ENCODE data around the gene ATP5IF1. TPM values are rescaled to one million over a fixed set of nuclear protein-coding genes. Genes with fewer than 3 reads are reported as not detected.

The ATP5IF1 gene
- total and polyA plus RNA-seq, 2 donors (not counting 1 experiment from before 2014, with no cell fraction given): 88.1 to 128 TPM

GRCh38 chr1:28199328-28200233 lies 36.3 kb upstream of the ATP5IF1 start:
- no peaks in the 10 kb centered on the region for H3K79me2 ChIP-seq (ENCODE audit: control insufficient read depth, insufficient read depth, low read length)
- Mint-ChIP-seq H3K4me3 (no peak overlapping the region), H3K4me1 (peaks cover 25% of the 10 kb centered on the region), H3K27ac (peak overlapping the region; percentile 80), H3K9me3 (ENCODE audit: insufficient read depth) (no peaks in the 10 kb centered on the region), H3K27me3 (no peaks in the 10 kb centered on the region)
- H3K9ac ChIP-seq (ENCODE audit: low read length): no peak overlapping the region
- DNase-seq (no peak), ATAC-seq (ENCODE audit: low read depth) (peak; percentile 36)
- peaks cover 13 to 18% of the 10 kb centered on the region in 2 donors for H3K4me1 ChIP-seq (ENCODE audit: control insufficient read depth in 2 of 2, insufficient read depth in 2 of 2, low read length in 2 of 2)
- no peaks in the 10 kb centered on the region for H4K20me1 ChIP-seq (ENCODE audit: control insufficient read depth, insufficient read depth, low read length, poor library complexity, severe bottlenecking)
- peak overlapping the region; percentile 15 for H3K4me2 ChIP-seq (replicated peaks; ENCODE audit: low read depth, low read length, poor library complexity, severe bottlenecking)
- peak overlapping the region; percentile 7 to 34 for H3K27ac ChIP-seq (ENCODE audit: low read length in 2 of 2)
- H3K9me3 ChIP-seq (ENCODE audit: control extremely low read depth in 1 of 3, control insufficient read depth in 2 of 3, insufficient read depth in 1 of 3, low read length in 2 of 3): peaks cover 0 to 6% (median 0%) of the 10 kb centered on the region in 3 donors
- intact Hi-C loops (cut with micrococcal nuclease): no loop called here
- TF ChIP-seq EZH2 (IDR thresholded peaks at IDR 0.05; ENCODE audit: borderline replicate concordance, insufficient read depth, low read depth, low read length, poor library complexity, severe bottlenecking): no peak
- TF ChIP-seq, protein P1, sequence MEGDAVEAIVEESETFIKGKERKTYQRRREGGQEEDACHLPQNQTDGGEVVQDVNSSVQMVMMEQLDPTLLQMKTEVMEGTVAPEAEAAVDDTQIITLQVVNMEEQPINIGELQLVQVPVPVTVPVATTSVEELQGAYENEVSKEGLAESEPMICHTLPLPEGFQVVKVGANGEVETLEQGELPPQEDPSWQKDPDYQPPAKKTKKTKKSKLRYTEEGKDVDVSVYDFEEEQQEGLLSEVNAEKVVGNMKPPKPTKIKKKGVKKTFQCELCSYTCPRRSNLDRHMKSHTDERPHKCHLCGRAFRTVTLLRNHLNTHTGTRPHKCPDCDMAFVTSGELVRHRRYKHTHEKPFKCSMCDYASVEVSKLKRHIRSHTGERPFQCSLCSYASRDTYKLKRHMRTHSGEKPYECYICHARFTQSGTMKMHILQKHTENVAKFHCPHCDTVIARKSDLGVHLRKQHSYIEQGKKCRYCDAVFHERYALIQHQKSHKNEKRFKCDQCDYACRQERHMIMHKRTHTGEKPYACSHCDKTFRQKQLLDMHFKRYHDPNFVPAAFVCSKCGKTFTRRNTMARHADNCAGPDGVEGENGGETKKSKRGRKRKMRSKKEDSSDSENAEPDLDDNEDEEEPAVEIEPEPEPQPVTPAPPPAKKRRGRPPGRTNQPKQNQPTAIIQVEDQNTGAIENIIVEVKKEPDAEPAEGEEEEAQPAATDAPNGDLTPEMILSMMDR (IDR thresholded peaks at IDR 0.05): no peak
- H3K36me3 ChIP-seq (replicated peaks in 1 of 2; ENCODE audit: control extremely low read depth in 1 of 2, control insufficient read depth in 1 of 2, extremely low read depth in 1 of 2, insufficient read depth in 2 of 2, low read length in 1 of 2): peaks cover 3 to 59% of the 10 kb centered on the region in 2 experiments
- H2AFZ ChIP-seq (ENCODE audit: insufficient read depth, low read depth, low read length, poor library complexity, severe bottlenecking): no peak overlapping the region
- WGBS (ENCODE audit: insufficient coverage): 45% methylated on average over 5 of the region's 8 CpGs
- POLR2A ChIA-PET: interaction anchor here (0.5 to 0.6 kb wide), 2 partner anchors 17 to 29 kb away, joined by 3 read pairs; no protein-coding TSS in a partner anchor
- CTCF ChIA-PET: interaction anchor here (1.3 kb wide), 1 partner anchor 109 kb away, joined by 5 read pairs; no protein-coding TSS in a partner anchor
- H3K4me3 ChIP-seq (ENCODE audit: control extremely low read depth in 1 of 5, extremely low read depth in 1 of 5, insufficient read depth in 1 of 5, low read depth in 2 of 5, low read length in 4 of 5): no peak overlapping the region
- H3K27me3 ChIP-seq (replicated peaks in 1 of 4; ENCODE audit: control extremely low read depth in 1 of 4, control insufficient read depth in 3 of 4, insufficient read depth in 4 of 4, low read length in 3 of 4): no peaks in the 10 kb centered on the region
